ENCODE data around the gene JPH4. TPM values are rescaled to one million over a fixed set of nuclear protein-coding genes. Genes with fewer than 3 reads are reported as not detected.

JPH4 gene
- total RNA-seq: not detected in 2 replicates
- not detected in 2 replicates for polyA plus RNA-seq
- not detected in 2 replicates for polyA plus RNA-seq (2012)
- polyA minus RNA-seq (ENCODE audit: low replicate concordance): not detected in 2 replicates

DNA sequence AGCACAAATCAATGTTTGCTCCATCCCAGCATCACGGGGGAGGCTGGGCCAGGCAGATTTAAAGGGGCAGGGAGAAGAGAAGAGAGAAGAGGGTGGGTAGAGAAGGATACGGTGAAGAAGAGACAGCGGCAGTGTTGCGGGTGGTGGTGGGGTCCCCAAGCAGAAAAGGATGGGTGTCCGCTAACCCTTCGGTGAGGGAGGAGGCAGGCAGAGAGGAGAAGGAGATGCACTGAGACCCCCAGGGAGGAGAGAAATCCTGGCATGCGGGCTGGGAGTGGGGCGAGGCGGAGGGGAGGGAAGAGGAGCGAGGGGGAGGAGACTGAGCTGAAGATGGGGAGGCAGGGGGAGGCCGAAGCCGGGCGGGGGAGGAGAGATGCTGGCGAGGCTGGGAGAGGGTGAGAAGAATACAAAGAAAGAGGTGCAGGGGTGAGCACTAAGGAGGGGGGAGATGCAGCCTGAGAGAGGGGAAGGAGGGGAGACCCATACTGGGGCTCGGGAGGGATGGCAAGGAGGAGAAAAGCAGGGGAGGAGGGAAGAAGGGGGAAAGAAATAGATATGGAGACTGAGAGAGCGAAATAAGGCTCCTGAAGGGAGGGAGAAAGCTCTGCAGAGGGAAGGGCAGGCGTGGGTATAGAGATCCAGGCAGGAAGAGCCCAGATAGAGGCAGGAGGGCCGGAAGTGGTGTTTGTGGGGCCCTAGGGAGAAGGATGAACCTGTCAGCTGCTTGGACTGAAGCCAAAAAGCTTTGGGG is at the start of gene JPH4:
Gene JPH4 (minus strand): TSS at position 231 of the 751 bp plus-strand sequence. CDS start 1,337 bp downstream, outside the sequence.
- no peak for DNase-seq (ENCODE audit: low read depth in 2 of 2)
- Histone ChIP-seq H3K4me1 (ENCODE audit: control insufficient read depth, extremely low read depth, insufficient read depth, low read length) (no peaks in the 10 kb centered on the region), H3K27me3 (ENCODE audit: control insufficient read depth, insufficient read depth, low read length) (peaks cover 32% of the 10 kb centered on the region), H3K9me3 (ENCODE audit: control insufficient read depth, insufficient read depth, low read depth, low read length) (no peaks in the 10 kb centered on the region), H3K4me2 (ENCODE audit: extremely low read depth, insufficient read depth, low read length) (no peak within 1 kb of the TSS), H3K9ac (ENCODE audit: insufficient read depth, low read length) (no peak within 1 kb of the TSS), H3K79me2 (ENCODE audit: control insufficient read depth, insufficient read depth, low read length) (no peaks in the 10 kb centered on the region), H2AFZ (ENCODE audit: low read length) (no peak within 1 kb of the TSS), H3K36me3 (ENCODE audit: control insufficient read depth, insufficient read depth, low read length) (no peaks in the 10 kb centered on the region), H3K27ac (ENCODE audit: insufficient read depth, low read length) (no peak within 1 kb of the TSS), H4K20me1 (ENCODE audit: control insufficient read depth, extremely low read depth, insufficient read depth, low read length) (no peaks in the 10 kb centered on the region), H3K4me3 (replicated peaks in 1 of 4; ENCODE audit: control extremely low read depth in 1 of 4, insufficient read depth in 1 of 4, low read depth in 3 of 4, low read length in 4 of 4) (no peak within 1 kb of the TSS)
- TF ChIP-seq, protein P1, sequence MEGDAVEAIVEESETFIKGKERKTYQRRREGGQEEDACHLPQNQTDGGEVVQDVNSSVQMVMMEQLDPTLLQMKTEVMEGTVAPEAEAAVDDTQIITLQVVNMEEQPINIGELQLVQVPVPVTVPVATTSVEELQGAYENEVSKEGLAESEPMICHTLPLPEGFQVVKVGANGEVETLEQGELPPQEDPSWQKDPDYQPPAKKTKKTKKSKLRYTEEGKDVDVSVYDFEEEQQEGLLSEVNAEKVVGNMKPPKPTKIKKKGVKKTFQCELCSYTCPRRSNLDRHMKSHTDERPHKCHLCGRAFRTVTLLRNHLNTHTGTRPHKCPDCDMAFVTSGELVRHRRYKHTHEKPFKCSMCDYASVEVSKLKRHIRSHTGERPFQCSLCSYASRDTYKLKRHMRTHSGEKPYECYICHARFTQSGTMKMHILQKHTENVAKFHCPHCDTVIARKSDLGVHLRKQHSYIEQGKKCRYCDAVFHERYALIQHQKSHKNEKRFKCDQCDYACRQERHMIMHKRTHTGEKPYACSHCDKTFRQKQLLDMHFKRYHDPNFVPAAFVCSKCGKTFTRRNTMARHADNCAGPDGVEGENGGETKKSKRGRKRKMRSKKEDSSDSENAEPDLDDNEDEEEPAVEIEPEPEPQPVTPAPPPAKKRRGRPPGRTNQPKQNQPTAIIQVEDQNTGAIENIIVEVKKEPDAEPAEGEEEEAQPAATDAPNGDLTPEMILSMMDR (conservative IDR thresholded peaks at IDR 0.05 in 1 of 2, IDR thresholded peaks at IDR 0.05 in 1 of 2; ENCODE audit: low read depth in 1 of 2, low read length in 2 of 2): no peak
- TF ChIP-seq EZH2 (IDR thresholded peaks at IDR 0.05; ENCODE audit: low read length, missing control alignments): peak; percentile 45

DNA sequence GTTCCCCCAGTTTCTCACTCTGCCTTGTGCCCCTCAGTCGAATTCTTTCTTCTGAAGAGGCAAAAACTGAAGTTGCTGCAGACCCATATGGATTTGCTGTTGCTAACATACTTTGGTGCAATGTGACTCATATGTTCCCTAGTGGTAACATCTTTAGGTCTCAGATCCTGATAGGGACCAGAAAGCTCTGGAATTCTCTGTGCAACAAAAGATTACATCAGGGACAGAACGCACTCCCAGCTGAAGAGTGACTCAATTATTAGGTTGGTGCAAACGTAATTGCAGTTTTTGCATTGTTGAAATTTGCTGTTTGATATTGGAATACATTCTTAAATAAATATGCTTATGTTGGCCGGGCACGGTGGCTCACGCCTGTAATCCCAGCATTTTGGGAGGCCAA is 49.4 kb upstream of the JPH4 start:
- no peak overlapping the region for H3K27ac ChIP-seq (ENCODE audit: insufficient read depth, low read length)
- no peak for DNase-seq (ENCODE audit: low read depth in 2 of 2)
- H2AFZ ChIP-seq (ENCODE audit: low read length): no peak overlapping the region
- H3K4me1 ChIP-seq (ENCODE audit: control insufficient read depth, extremely low read depth, insufficient read depth, low read length): no peaks in the 10 kb centered on the region
- no peak for TF ChIP-seq EZH2 (IDR thresholded peaks at IDR 0.05; ENCODE audit: low read length, missing control alignments)
- H3K9ac ChIP-seq (ENCODE audit: insufficient read depth, low read length): no peak overlapping the region
- no peak overlapping the region for H3K4me2 ChIP-seq (ENCODE audit: extremely low read depth, insufficient read depth, low read length)
- no peaks in the 10 kb centered on the region for H3K36me3 ChIP-seq (ENCODE audit: control insufficient read depth, insufficient read depth, low read length)
- no peaks in the 10 kb centered on the region for H4K20me1 ChIP-seq (ENCODE audit: control insufficient read depth, extremely low read depth, insufficient read depth, low read length)
- H3K27me3 ChIP-seq (ENCODE audit: control insufficient read depth, insufficient read depth, low read length): no peaks in the 10 kb centered on the region
- no peak overlapping the region for H3K4me3 ChIP-seq (replicated peaks in 1 of 4; ENCODE audit: control extremely low read depth in 1 of 4, insufficient read depth in 1 of 4, low read depth in 3 of 4, low read length in 4 of 4)
- H3K79me2 ChIP-seq (ENCODE audit: control insufficient read depth, insufficient read depth, low read length): no peaks in the 10 kb centered on the region
- no peaks in the 10 kb centered on the region for H3K9me3 ChIP-seq (ENCODE audit: control insufficient read depth, insufficient read depth, low read depth, low read length)

DNA sequence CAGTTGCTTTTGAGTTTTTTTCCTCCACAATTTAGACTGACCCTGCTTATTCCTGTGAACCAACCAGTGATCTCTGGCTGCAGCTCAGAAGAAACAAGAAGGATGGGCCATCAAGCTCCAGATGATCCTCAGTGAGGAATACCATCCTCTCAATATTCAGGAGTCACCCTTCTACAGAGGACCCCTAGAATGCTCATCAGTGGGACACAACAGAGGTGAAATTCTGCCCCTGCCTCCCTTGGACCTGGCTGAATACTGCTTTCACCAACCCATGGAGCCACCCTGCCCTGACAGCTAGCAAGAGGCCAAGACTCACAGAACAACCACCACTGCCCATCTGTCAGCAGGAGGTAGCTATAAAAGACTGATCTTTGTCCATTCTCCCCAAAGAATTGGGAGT is 48.4 kb upstream of the JPH4 start:
- H4K20me1 ChIP-seq (ENCODE audit: control insufficient read depth, extremely low read depth, insufficient read depth, low read length): no peaks in the 10 kb centered on the region
- H3K4me2 ChIP-seq (ENCODE audit: extremely low read depth, insufficient read depth, low read length): no peak overlapping the region
- no peak overlapping the region for H3K4me3 ChIP-seq (replicated peaks in 1 of 4; ENCODE audit: control extremely low read depth in 1 of 4, insufficient read depth in 1 of 4, low read depth in 3 of 4, low read length in 4 of 4)
- H3K4me1 ChIP-seq (ENCODE audit: control insufficient read depth, extremely low read depth, insufficient read depth, low read length): no peaks in the 10 kb centered on the region
- H3K27me3 ChIP-seq (ENCODE audit: control insufficient read depth, insufficient read depth, low read length): no peaks in the 10 kb centered on the region
- TF ChIP-seq, protein P1 (conservative IDR thresholded peaks at IDR 0.05 in 1 of 2, IDR thresholded peaks at IDR 0.05 in 1 of 2; ENCODE audit: low read depth in 1 of 2, low read length in 2 of 2): no peak
- no peak for TF ChIP-seq EZH2 (IDR thresholded peaks at IDR 0.05; ENCODE audit: low read length, missing control alignments)
- H3K27ac ChIP-seq (ENCODE audit: insufficient read depth, low read length): no peak overlapping the region
- H3K36me3 ChIP-seq (ENCODE audit: control insufficient read depth, insufficient read depth, low read length): no peaks in the 10 kb centered on the region
- H3K9ac ChIP-seq (ENCODE audit: insufficient read depth, low read length): no peak overlapping the region
- H3K79me2 ChIP-seq (ENCODE audit: control insufficient read depth, insufficient read depth, low read length): no peaks in the 10 kb centered on the region
- no peaks in the 10 kb centered on the region for H3K9me3 ChIP-seq (ENCODE audit: control insufficient read depth, insufficient read depth, low read depth, low read length)
- DNase-seq (ENCODE audit: low read depth in 2 of 2): no peak
- H2AFZ ChIP-seq (ENCODE audit: low read length): no peak overlapping the region
